IPS-18c (cell line): ENCODE results near the gene GINS2.

Source experiments
- H3K4me3 ChIP-seq: 2 replicates; pipeline ENCODE4 v1.7.0; 2013; ENCODE audit warnings: low read depth, mild to moderate bottlenecking, low read length, moderate library complexity; ENCODE audit not compliant: insufficient read depth
- H3K9me3 ChIP-seq: one replicate; pipeline ENCODE4 v1.6.1; 2013; ENCODE audit warnings: mild to moderate bottlenecking, low read length, moderate library complexity; ENCODE audit not compliant: control insufficient read depth, insufficient read depth

Gene GINS2

GRCh38 chr16:85652431-85653221 lies 36.1 kb downstream of the GINS2 start:
- no peak overlapping the region for H3K4me3 ChIP-seq
- H3K9me3 ChIP-seq, result no peaks in the 10 kb centered on the region

DNA sequence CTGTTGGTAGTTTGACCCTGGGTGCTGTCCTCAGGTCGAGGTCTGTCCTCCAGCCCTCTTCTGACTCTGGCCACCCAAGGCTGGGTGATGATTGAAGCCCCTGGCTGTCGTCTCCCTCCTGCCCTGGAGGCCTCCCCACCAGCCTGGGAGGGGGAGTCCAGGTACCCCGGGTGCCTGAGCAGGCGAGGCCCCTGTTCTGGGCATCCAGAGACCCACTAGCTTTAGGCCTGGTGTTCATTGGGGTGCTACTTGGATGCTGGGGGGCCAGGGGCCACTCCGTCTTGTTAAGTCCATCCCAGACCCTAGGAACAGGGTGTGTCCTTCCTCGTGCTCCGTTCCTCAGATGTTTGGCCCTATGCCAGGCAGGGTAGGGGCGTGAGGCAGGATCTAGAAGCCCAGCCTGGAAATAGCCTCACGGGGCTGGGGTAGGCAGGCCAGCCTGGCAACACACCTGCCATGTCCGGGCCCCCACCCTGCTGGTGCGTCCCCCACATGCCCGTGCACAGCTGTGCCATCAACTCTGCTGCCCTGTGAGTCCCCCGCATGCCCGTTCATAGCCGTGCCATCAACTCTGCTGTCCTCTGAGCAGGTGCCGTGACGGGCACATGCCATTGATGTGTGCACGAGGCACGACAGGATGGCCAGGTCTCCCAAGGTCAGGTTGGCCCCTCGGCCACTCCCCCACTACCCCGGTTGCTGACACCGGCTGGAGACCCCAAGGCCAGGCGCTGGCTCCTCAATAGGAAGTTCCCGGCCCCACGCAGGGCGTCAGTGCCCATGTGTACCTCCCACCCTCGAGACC lies 36.9 kb downstream of the GINS2 start:
- Histone ChIP-seq H3K9me3 (no peaks in the 10 kb centered on the region), H3K4me3 (no peak overlapping the region)

GRCh38 chr16:85650844-85651628 lies 37.7 kb downstream of the GINS2 start:
- no peak overlapping the region for H3K4me3 ChIP-seq
- no peaks in the 10 kb centered on the region for H3K9me3 ChIP-seq

DNA sequence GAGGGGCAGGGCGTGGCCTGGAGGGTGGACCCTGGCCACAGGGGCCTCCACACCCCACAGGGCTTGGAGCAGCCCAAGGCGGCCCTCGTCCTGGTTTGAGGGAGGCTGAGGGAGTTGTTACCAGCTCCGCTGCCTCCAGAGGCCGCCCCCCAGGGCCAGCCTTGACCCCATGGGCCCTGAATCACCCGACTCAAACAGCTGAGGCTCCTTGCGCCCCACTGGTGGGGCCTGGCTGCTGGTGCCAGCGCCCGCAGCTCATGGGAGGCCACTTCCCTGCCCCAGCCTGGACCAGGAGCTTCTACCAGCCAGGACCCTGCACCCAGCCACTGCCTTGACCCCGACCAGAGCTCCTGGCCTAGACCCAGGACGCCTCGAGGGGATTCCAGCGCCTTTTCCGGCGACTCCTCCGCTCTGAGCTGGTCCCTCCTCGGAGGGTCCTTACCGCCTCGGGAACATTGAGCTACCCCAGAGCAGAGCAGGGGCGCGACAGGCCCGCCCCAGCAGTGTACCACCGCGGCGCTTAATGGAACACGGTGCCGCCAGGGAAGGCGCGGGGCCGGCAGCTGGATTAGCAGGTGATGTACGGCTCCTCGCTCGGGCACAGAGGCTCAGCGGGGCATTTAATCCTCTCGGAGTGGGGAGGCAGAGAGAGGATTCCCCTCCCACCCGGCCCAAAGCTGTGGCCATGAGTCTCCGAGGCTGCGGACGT lies 38.5 kb downstream of the GINS2 start:
- Histone ChIP-seq H3K4me3 (no peak overlapping the region), H3K9me3 (no peaks in the 10 kb centered on the region)

GRCh38 chr16:85649411-85650134 lies 39.2 kb downstream of the GINS2 start:
- H3K9me3 ChIP-seq, result no peaks in the 10 kb centered on the region
- H3K4me3 ChIP-seq, result no peak overlapping the region

GRCh38 chr16:85648805-85649204 lies 39.9 kb downstream of the GINS2 start:
- no peak overlapping the region for H3K4me3 ChIP-seq
- no peaks in the 10 kb centered on the region for H3K9me3 ChIP-seq

DNA sequence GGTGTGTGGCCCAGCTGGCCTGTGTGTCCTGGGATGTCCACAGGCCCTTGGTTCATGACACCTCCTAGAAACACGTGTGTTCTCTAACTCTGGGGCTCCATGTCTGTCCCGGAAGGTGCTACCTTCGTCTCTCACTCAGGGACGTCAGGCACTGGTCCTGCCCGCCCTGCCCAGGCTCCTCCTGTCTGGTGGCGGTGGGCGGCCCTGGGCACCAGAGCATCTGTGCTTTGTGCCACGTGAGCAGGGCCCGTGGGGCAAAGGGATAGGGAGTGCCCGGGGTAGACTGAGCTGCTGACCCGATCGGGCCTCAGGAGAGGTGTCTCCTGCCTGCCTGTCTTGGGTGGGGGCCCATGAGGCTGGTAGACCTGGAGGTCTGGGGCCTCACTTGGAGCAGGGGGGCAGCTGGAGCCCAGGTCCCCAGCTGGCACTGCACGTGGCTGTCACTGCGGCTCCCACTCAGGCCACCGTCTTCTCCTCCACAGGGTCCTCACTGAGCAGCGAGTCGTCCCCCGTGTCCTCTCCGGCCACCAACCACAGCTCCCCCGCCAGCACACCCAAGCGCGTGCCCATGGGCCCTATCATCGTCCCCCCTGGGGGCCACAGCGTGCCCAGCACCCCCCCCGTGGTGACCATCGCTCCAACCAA lies 40.6 kb downstream of the GINS2 start:
- no peak overlapping the region for H3K4me3 ChIP-seq
- H3K9me3 ChIP-seq, result no peaks in the 10 kb centered on the region

GRCh38 chr16:85646976-85647375 lies 41.8 kb downstream of the GINS2 start:
- Histone ChIP-seq H3K9me3 (no peaks in the 10 kb centered on the region), H3K4me3 (no peak overlapping the region)

DNA sequence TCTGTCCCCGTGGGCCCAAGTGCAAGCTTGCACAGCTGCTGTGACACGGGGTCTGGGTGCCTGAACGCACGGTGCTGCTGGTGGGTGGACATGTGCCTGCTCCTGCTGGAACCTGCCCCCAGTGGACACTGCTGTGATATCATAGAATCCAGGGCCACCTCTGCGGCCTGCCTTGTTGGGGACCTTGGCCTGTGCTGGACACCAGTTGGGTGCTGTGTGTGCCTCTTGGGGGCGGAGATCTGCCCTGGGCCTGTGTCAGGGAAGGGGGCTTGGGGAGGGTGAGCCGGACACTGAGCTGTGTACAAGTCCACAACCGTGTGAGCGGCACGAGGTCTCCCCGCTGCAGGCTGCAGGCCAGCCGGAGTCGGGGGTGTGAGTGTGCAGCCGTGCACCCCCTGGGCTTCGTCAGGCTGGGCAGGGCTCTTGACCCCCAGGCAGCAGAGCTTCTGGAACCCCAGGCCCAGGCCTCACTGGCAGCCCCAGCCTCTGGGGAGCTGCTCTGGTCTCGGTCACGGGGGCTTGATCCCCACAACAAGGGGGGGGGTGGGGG lies 42.3 kb downstream of the GINS2 start:
- Histone ChIP-seq H3K9me3 (no peaks in the 10 kb centered on the region), H3K4me3 (no peak overlapping the region)

GRCh38 chr16:85645021-85645589 lies 43.6 kb downstream of the GINS2 start:
- H3K9me3 ChIP-seq, result peaks cover 1% of the 10 kb centered on the region
- no peak overlapping the region for H3K4me3 ChIP-seq

GRCh38 chr16:85644093-85644712 lies 44.6 kb downstream of the GINS2 start:
- Histone ChIP-seq H3K4me3 (no peak overlapping the region), H3K9me3 (peaks cover 2% of the 10 kb centered on the region)

DNA sequence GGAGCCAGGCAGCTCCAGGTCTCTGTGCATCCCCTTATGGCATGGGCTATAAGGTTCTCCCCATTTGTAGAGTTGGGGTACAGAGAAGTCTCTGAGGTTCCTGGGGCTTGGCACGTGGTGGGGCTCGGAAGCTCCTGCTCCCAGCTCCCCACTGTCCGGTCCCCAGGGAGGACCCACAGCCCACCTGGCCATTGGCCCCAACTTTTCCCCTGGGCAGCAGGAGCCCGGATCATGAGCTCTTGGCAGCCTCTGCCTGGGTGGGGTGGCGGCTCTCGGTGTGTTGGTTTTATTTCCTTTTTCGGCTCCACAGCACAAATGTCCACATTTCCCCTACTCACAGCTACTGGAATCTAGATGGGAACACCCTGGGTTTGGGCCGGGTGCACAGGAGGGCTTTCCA lies 45.1 kb downstream of the GINS2 start:
- no peak overlapping the region for H3K4me3 ChIP-seq

GRCh38 chr16:85642762-85643358 lies 45.9 kb downstream of the GINS2 start:
- no peak overlapping the region for H3K4me3 ChIP-seq
- H3K9me3 ChIP-seq, result peaks cover 2% of the 10 kb centered on the region

More for the DNA sequence above, 45.1 kb downstream of the GINS2 start:
- H3K9me3 ChIP-seq, result peaks cover 2% of the 10 kb centered on the region

- Histone ChIP-seq H3K9me3 (peaks cover 2% of the 10 kb centered on the region), H3K4me3 (no peak overlapping the region)
Measured at GRCh38 chr16:85641776-85642176, 47.0 kb downstream of the GINS2 start.

GRCh38 chr16:85641305-85641704 lies 47.4 kb downstream of the GINS2 start:
- Histone ChIP-seq H3K4me3 (no peak overlapping the region), H3K9me3 (peaks cover 2% of the 10 kb centered on the region)
